SJSA1 (cell line): ENCODE results near the gene HS6ST1. TPM values are rescaled to one million over a fixed set of nuclear protein-coding genes. Genes with fewer than 3 reads are reported as not detected.
"Not testable (repeated sequence)": the region's sequence is repeated elsewhere in the genome, so short reads cannot be mapped to it uniquely, and the experiment has no call there.

Source experiments
- DNase-seq, 2 experiments: peaks; one replicate each; pipeline ENCODE4 v3.0.0-alpha.2; 2015 to 2020; ENCODE audit warnings: low spot score in 2 of 2, low read depth in 1 of 2
- H3K27ac ChIP-seq: fragments of 250-450 bp; sonication (Bioruptor Pico); 2 replicates; pipeline ENCODE4 v1.5.1; 2020; ENCODE audit warnings: mild to moderate bottlenecking, moderate library complexity
- H3K27me3 ChIP-seq: fragments of 250-450 bp; sonication (Bioruptor Pico); replicated peaks from 2 replicates; pipeline ENCODE4 v1.5.1; 2020; ENCODE audit warnings: mild to moderate bottlenecking, moderate library complexity
- H3K36me3 ChIP-seq: fragments of 250-450 bp; sonication (Bioruptor Pico); 2 replicates; pipeline ENCODE4 v1.5.1; 2020; ENCODE audit warnings: mild to moderate bottlenecking
- H3K4me1 ChIP-seq: fragments of 250-450 bp; sonication (Bioruptor Pico); replicated peaks from 2 replicates; pipeline ENCODE4 v1.6.1; 2021; ENCODE audit warnings: mild to moderate bottlenecking
- H3K4me3 ChIP-seq: fragments of 250-450 bp; sonication (Bioruptor Pico); 2 replicates; pipeline ENCODE4 v1.5.1; 2020; ENCODE audit warnings: mild to moderate bottlenecking
- H3K9me3 ChIP-seq: fragments of 250-450 bp; sonication (Bioruptor Pico); replicated peaks from 2 replicates; pipeline ENCODE4 v1.5.1; 2020; ENCODE audit warnings: mild to moderate bottlenecking
- total RNA-seq: library from RNA; depleted of rRNA; stranded (reverse); fragments of >200 nt; shearing (Covaris generic); gene quantifications from 2 replicates; pipeline ENCODE4 v1.2.3, GENCODE V29; 2014

HS6ST1 gene
- total RNA-seq, 1 experiment from 2014 or later, result 160 TPM

- not testable (repeated sequence) for H3K27me3 ChIP-seq, DNase-seq, H3K27ac ChIP-seq, H3K9me3 ChIP-seq, H3K4me3 ChIP-seq, H3K4me1 ChIP-seq
- H3K36me3 ChIP-seq, result peaks cover 64% of the 10 kb centered on the region
Measured at GRCh38 chr2:128268611-128269010, 50.1 kb downstream of the HS6ST1 start.

DNA sequence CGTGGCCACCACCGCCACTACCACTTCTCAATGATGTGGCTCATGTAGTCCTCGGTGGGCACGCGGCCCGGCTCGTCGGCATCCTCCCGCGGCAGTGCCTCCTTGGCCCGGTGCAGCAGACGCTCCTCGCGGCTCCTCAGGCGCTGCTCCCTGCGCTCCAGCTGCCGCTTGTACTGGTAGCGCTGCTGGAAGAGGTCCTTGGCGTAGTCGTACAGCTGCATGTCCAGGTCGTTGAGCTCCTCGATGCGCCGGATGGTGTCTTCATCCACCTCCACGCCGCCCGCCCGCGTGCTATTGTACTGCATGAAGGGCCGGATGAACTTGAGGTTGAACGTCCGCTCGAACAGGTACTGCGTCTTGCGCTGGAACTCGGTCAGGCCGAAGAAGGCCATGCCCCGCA lies 50.5 kb downstream of the HS6ST1 start:
- H3K4me3 ChIP-seq, DNase-seq, H3K27me3 ChIP-seq, H3K9me3 ChIP-seq, H3K27ac ChIP-seq, H3K4me1 ChIP-seq: not testable (repeated sequence)
- peaks cover 61% of the 10 kb centered on the region for H3K36me3 ChIP-seq

- not testable (repeated sequence) for H3K9me3 ChIP-seq, H3K27ac ChIP-seq, H3K27me3 ChIP-seq, H3K4me3 ChIP-seq, H3K4me1 ChIP-seq, DNase-seq
- H3K36me3 ChIP-seq, result peaks cover 60% of the 10 kb centered on the region
Measured at GRCh38 chr2:128267649-128268048, 51.0 kb downstream of the HS6ST1 start.

GRCh38 chr2:128267197-128267596 lies 51.5 kb downstream of the HS6ST1 start:
- not testable (repeated sequence) for H3K27ac ChIP-seq, H3K4me1 ChIP-seq, H3K27me3 ChIP-seq, DNase-seq, H3K9me3 ChIP-seq, H3K4me3 ChIP-seq
- H3K36me3 ChIP-seq, result peaks cover 60% of the 10 kb centered on the region

DNA sequence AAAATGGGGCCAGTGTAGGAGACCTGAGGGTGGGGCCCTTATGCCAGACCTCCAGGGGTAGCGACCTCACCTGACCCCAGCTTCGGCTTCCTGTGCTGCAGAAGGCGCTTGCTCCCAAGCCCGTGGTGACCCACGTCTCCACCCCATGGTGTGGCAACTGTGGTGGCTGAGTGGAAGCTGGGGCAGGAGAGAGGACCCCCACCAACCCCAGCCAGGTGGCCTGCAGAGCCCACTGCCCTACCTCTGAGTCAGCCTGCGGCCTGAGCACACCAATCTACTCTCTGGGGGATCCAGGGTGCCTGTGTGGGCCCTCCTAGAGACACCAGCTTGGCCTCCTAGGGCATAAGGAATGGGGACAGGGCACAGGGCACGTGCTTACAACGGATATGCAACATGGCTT lies 52.2 kb downstream of the HS6ST1 start:
- DNase-seq, H3K9me3 ChIP-seq, H3K27ac ChIP-seq, H3K4me1 ChIP-seq, H3K4me3 ChIP-seq, H3K27me3 ChIP-seq: not testable (repeated sequence)
- H3K36me3 ChIP-seq, result peaks cover 60% of the 10 kb centered on the region

GRCh38 chr2:128265608-128265993 lies 53.1 kb downstream of the HS6ST1 start:
- H3K27ac ChIP-seq, H3K4me3 ChIP-seq, H3K27me3 ChIP-seq, H3K9me3 ChIP-seq, DNase-seq: not testable (repeated sequence)
- Histone ChIP-seq H3K4me1 (peaks cover 14% of the 10 kb centered on the region), H3K36me3 (peaks cover 51% of the 10 kb centered on the region)

DNA sequence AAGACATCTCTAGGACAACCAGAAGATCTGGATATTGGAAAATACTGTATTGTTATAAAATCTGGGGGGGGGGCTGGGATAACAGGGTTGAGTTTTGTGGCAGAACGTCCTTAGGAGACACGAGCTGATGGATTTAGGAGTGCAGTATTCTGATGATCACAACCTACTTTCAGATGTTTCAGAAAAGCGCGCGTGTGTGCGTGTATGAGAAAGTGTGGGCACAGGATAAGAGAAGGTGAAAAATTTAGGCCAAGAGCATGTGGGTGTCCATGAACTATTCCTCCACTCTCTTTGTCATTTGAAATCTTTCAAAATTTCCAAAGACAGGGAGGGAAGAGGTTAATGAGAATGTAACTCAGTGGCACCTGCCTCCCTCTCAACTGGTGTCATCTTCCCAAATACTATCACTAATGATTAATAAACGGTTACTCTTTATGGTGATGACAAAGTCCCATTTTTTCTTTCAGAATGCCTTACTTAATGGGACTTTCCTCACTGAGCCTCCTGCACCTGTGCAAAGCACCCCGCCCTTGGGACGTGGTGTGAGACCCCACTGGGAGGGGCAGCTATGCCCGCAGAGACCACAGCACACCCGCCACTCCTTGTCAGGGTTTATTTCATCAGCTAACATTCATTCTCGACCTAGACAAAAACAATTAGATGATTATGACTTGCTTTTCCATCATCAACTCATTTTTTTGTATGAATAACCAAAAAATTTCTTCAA lies 53.6 kb downstream of the HS6ST1 start:
- Histone ChIP-seq H3K4me3 (no peak overlapping the region), H3K27me3 (no peaks in the 10 kb centered on the region), H3K27ac (no peak overlapping the region), H3K9me3 (no peaks in the 10 kb centered on the region), H3K4me1 (peaks cover 20% of the 10 kb centered on the region), H3K36me3 (peaks cover 46% of the 10 kb centered on the region)
- DNase-seq, result no peak

GRCh38 chr2:128263902-128264331 lies 54.8 kb downstream of the HS6ST1 start:
- H3K4me1 ChIP-seq, result peaks cover 22% of the 10 kb centered on the region
- no peaks in the 10 kb centered on the region for H3K27me3 ChIP-seq
- DNase-seq, result peak in 1 of 2 experiments; percentile 29
- no peaks in the 10 kb centered on the region for H3K9me3 ChIP-seq
- peaks cover 38% of the 10 kb centered on the region for H3K36me3 ChIP-seq
- no peak overlapping the region for H3K4me3 ChIP-seq
- H3K27ac ChIP-seq, result no peak overlapping the region

GRCh38 chr2:128262315-128263253 lies 56.1 kb downstream of the HS6ST1 start:
- H3K27me3 ChIP-seq, result no peaks in the 10 kb centered on the region
- H3K4me1 ChIP-seq, result peaks cover 22% of the 10 kb centered on the region
- no peak overlapping the region for H3K4me3 ChIP-seq
- no peak overlapping the region for H3K27ac ChIP-seq
- DNase-seq, result peak in 1 of 2 experiments; percentile 38
- H3K9me3 ChIP-seq, result no peaks in the 10 kb centered on the region
- H3K36me3 ChIP-seq, result peaks cover 32% of the 10 kb centered on the region

DNA sequence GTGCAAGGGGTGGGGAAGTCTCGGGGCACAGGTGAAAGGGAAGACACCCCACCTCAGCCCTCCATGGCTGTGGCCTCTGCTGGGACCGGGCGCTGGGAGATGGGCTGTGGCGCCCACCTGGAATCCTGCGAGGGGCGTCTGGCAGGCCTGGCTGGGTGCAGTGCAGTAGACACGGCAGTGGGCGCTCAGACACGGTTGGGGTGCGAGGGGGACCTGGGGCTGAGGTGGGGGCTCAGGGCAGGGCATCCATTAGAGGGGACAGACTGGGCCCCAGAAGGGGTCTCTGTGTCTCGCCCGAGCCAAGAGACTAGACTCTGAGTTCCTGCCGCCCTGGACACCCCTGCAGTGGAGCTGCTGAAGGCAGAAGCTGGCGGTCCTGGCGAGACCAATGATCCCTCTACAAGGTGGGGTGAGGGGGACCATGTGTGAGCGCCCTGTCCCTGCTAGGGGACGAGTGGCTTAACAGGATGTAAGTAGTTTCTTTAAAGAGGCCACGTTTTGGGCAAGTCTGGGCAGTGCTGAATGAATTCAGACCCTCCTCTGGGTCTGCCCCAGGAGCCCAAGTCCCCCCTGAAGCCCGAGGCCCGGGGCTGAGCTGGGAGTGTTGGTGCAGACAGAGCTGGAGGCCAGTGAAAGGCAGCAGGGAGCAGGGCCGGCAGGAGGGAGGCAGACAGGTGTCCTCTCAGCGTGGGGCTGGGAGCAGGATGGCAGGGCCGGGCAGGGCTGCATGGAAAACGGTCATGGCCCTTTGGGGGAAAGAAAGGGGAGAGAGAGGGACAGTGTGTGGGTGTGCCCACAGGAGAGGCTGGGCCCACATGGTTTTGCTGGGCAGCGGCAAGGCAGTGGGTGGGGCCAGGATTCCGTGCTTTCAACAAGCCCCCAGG lies 57.2 kb downstream of the HS6ST1 start:
- Histone ChIP-seq H3K4me3 (no peak overlapping the region), H3K27ac (peak overlapping the region; percentile 49), H3K4me1 (peaks cover 22% of the 10 kb centered on the region), H3K36me3 (peaks cover 32% of the 10 kb centered on the region), H3K27me3 (no peaks in the 10 kb centered on the region), H3K9me3 (no peaks in the 10 kb centered on the region)
- DNase-seq, result peak in 1 of 2 experiments; percentile 42

DNA sequence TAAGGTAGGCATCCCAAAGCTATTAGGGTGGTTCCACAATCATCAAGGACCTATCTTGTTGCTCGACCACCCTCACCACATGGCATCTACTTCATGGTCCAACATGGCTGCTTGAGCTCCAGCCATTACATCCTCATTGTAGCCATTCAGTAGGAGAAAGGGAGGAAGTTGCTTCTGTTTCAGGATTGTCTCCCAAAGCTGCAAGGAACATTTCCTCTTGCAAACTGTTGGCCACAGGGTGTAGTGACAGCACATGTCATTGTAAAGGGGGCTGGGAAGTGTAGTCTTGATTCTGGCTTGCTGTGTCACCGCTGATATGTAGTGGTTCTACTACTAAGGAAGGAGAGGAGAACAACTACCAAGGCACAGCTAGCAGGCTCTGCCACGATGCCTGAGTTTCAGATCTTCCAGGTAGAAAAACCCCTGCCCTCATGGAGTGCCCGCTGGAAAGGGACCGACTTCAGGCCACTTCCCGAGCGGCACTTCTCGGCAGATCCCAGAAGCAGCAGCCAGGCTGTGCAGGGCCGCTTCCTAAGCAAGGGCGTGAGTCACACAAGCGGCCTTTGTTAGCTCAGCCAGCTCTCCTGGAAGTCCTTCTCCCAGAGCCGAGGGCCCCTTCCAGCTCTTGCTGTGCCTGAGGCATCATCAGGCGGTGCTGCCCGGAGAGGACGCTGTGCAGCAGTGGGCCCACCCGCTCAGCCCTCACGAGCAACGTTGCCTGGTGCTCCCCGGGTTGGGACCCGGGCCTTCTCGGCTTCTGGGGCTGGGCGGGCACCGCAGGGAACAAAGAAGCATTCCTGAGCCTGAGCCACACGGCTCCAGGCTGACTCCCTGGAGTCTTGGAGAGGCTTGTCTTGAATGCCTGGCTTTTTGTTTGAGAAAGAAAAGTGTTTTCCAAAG lies 58.2 kb downstream of the HS6ST1 start:
- peak overlapping the region; percentile 49 for H3K27ac ChIP-seq
- peak; percentile 86 to 93 for DNase-seq

GRCh38 chr2:128259585-128259984 lies 59.1 kb downstream of the HS6ST1 start:
- Histone ChIP-seq H3K4me3 (no peak overlapping the region), H3K9me3 (no peaks in the 10 kb centered on the region)

More for the DNA sequence above, 58.2 kb downstream of the HS6ST1 start:
- no peaks in the 10 kb centered on the region for H3K27me3 ChIP-seq
- peaks cover 22% of the 10 kb centered on the region for H3K4me1 ChIP-seq
- no peaks in the 10 kb centered on the region for H3K9me3 ChIP-seq
- H3K4me3 ChIP-seq, result no peak overlapping the region
- H3K36me3 ChIP-seq, result peaks cover 32% of the 10 kb centered on the region

More at GRCh38 chr2:128259585-128259984, 59.1 kb downstream of the HS6ST1 start:
- H3K4me1 ChIP-seq, result peaks cover 22% of the 10 kb centered on the region
- no peaks in the 10 kb centered on the region for H3K27me3 ChIP-seq
- H3K36me3 ChIP-seq, result peaks cover 24% of the 10 kb centered on the region
- peak in 1 of 2 experiments; percentile 14 for DNase-seq
- no peak overlapping the region for H3K27ac ChIP-seq
